GM12873 (cell line): Measurements from ENCODE around the gene MYH7B.

Source experiments
- TF ChIP-seq, protein P1 (sequence below): IDR thresholded peaks from 2 replicates; pipeline ENCODE4 v1.5.1; 2012; ENCODE audit warnings: low read depth, mild to moderate bottlenecking, moderate library complexity, low read length, control low read depth; ENCODE audit not compliant: insufficient read depth; ENCODE audit errors: missing control alignments

Gene MYH7B

DNA sequence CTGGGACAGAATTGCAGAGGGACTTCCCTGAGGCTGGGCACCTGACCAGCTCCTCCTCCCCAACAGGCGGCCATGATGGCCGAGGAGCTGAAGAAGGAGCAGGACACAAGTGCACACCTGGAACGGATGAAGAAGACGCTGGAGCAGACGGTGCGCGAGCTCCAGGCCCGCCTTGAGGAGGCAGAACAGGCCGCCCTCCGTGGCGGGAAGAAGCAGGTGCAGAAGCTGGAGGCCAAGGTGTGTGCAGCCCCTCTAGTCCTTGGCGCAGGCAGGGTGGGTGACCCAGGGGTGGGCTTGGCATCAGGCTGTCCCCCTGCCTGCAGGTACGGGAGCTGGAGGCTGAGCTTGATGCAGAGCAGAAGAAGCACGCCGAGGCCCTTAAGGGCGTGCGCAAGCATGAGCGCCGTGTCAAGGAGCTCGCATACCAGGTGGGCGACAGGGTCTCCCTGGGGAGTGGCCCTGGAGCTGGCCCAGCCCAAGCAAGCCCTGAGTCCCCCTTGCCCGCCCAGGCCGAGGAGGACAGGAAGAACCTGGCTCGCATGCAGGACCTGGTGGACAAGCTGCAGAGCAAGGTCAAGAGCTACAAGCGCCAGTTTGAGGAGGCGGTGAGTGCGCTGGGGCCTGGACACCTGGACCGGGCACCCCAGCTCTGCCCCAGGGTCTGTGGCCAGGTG is 45.4 kb downstream of the MYH7B start:
- TF ChIP-seq, protein P1, sequence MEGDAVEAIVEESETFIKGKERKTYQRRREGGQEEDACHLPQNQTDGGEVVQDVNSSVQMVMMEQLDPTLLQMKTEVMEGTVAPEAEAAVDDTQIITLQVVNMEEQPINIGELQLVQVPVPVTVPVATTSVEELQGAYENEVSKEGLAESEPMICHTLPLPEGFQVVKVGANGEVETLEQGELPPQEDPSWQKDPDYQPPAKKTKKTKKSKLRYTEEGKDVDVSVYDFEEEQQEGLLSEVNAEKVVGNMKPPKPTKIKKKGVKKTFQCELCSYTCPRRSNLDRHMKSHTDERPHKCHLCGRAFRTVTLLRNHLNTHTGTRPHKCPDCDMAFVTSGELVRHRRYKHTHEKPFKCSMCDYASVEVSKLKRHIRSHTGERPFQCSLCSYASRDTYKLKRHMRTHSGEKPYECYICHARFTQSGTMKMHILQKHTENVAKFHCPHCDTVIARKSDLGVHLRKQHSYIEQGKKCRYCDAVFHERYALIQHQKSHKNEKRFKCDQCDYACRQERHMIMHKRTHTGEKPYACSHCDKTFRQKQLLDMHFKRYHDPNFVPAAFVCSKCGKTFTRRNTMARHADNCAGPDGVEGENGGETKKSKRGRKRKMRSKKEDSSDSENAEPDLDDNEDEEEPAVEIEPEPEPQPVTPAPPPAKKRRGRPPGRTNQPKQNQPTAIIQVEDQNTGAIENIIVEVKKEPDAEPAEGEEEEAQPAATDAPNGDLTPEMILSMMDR, result no peak

DNA sequence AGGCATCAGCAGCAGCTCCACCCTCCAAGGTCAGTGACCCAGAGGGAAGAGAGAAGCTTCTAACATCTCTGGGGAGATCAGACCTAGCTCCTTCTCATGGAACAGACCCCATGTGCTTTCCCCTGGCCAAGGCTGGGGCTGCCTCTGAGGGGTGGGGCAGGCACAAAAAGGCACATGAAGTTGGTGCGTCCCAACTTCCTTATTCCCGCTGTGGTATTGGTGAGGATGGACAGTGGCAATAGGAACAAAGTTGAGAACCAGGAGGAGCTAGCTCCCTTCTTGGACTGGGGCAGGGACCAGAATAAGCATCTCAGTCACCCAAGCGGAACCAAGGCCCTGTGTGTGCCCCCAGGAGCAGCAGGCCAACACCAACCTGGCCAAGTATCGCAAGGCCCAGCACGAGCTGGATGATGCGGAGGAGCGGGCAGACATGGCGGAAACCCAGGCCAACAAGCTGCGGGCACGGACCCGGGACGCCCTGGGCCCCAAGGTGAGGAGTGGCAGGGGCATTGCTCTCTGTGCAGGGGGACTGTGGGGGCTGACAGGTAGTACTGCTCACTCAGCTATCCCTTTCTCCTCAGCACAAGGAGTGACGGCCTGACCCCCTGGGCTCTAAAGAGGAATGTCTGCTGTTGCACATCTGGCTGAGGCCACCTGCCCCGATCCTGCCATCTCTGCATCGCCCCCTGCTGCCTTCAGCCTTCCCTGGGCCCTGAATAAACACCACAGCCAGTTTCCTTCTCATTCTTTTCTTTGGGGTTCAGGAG is 46.1 kb downstream of the MYH7B start:
- TF ChIP-seq, protein P1, result peak; percentile 36

DNA sequence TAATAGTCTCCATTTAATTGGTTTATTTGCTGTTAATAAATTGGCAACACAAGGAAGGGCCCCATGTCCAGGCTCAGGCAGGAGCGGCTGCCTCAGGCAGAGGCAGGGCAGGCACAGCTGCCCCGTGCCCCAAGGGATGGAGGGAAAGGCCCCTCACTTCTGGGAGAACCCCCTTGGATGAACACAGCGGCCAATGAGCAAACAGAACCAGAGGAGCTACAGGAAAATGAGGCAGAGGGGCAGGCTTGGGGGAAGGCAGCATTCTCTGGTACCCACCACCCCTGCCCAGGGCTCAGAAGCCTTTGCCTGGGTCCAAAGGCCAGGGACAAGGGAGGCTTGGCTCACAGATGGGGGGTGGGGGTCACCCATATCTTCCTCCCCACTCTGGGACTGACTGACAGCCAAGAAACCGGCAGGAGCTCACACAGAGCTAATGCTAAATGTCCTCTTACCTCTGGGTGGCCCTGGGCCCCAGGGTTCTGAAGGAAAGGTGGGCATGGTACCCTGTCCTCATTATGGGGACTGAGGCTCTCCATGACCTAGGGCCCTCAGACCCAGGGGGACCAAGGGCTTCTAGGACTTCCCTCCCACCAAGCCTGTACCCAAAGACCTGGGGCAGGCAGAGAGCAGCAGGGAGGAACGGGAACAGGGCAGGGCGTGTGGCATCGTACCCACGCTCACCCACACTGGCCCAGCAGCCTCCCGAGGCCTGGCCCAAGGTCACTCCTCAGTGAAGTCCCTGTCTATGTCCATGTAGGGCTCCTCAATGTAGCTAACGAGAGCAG is 47.0 kb downstream of the MYH7B start:
- TF ChIP-seq, protein P1, result no peak

DNA sequence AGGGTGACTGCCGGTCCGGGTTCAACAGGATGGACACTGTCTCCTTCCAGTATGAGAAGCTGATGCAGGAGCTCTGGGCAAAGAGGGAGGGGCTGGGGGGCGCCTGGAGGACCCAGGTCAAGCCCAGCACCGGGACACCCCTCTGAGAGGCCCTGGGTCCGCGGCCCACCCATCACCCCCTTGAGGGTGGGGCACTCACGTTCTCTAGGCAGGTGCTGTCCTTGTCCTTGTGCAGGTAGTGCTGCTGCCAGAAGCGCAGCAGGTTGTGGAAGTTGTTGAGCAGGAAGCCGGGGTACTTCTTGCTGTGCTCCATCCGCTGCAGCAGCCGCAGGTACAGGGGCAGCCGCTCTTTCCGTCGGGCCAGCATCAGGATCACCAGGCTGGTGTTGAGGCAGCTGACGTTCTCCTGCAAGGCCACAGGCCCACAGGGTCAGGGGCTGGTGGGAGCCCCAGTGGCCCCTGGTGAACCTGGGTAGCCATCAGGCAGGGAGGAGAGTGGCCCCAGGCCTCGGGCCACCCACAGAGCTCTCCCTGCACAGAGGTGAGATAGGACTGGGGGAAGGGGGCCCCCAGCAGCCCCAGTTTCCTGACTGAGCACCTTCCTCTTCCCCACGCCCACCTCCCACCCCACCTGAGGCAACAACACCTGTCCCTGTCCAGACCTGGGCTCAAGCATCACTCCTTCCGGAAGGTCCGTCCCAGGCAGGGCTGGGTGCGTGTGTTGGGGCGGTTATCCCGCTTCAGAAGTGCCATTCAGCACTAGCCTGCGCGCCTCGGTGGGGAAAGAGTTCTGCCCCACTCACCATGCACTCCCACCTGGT is 47.8 kb downstream of the MYH7B start:
- TF ChIP-seq, protein P1, result no peak

DNA sequence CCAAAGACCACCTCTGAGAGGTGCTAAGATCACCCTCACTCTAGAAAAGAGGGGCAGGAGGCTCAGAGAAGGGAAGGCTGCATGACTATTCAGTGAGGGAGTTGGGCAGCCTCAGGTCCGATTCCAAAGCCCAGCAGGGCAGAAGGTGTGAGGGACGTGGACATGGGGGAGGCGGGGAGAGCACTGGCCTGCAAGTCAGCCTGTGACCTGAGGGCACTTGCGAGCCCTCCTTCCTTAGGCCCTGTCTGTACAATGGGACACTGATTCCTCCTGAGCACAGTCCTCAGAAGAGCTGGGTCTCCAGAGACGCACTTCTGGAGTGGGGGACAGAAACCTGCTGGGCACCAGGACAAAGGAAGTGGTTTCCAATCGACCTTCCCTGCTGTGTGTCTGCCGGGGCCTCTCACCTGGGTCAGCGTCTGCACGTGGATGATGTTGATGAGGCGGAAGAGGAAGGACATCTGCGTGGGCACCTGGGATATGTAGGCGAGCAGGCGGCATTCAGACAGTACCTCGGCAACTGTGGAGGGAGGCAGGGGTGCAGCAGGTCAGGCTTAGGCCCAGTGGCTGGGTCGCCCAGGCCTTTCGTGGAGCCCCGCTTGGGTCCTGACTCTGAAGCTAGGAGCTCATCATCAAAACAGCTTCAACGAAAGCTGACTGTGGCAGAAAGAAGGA is 48.5 kb downstream of the MYH7B start:
- TF ChIP-seq, protein P1, result no peak

DNA sequence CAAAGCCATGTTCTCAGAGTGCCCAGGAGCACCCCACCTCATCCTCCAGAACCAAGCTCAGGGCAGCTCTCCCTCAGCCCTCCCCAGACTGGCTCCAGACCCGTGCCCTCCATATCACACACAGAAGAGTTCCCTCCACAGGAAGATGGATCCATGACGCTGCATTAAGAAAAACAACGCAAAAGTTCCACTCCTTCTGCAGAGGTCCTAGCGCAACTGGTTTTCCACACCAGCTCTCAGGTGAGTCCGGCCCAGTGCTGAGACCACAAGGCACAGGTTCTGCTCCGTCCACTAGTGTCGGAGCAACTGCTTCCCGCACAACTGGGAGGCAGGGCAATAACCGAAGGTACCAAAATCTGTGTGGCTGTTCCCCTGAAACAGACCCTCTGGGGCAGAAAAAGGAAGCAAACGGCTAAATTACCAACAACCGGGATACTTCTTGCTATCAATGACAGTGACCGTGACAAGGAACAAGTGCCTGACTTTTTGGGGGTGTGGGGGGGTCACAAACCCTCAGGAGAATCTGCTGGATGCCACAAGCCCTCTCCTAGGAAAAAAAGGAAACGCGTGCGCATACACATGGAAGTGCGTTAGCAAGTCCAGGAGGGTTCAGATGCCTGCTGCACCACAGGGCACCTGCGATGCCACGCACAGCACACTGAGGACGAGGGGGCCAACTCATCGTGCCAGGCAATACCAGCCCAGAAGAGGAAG is 49.2 kb downstream of the MYH7B start:
- TF ChIP-seq, protein P1, result no peak
